NCI-H748 treated with DMSO at 0.1 percent for 48 hours (cell line): ENCODE data around the gene PUDP.
A peak's percentile ranks its signal among the peaks of the same experiment; 100 is the strongest.
"Not testable (repeated sequence)": the region's sequence is repeated elsewhere in the genome, so short reads cannot be mapped to it uniquely, and the experiment has no call there.

Experiments
- DNase-seq: peaks from one replicate; lab custom pipeline; 2025; lab: John Stamatoyannopoulos, UW

PUDP gene

GRCh38 chrX:7147978-7148854, at the start of gene PUDP:
TSS of gene PUDP (minus strand) at chrX:7148153. CDS start at chrX:7148113, 40 bp downstream.
- DNase-seq = peak; percentile 76

GRCh38 chrX:7194606-7195005, 46.7 kb upstream of the PUDP start:
- no peak for DNase-seq

DNA sequence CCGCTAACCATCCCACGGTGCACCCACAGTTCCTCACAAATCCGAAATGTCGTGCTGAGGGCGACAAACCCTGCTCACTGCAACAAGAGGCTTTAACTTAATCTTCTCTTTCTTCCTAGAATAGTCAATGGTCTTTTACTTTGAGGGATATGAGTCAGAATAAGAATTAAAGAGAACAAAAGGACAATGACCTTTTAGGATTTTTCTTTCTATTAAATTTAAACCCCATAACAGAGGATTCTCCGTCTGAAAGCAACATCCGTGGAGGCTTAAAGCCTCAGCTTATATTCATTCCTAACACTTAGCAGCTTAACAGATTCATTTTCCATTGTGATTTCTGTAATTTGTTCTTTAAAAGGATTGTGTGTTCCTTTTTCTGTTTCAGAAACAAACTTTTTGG, 44.9 kb upstream of the PUDP start:
- no peak for DNase-seq

DNA sequence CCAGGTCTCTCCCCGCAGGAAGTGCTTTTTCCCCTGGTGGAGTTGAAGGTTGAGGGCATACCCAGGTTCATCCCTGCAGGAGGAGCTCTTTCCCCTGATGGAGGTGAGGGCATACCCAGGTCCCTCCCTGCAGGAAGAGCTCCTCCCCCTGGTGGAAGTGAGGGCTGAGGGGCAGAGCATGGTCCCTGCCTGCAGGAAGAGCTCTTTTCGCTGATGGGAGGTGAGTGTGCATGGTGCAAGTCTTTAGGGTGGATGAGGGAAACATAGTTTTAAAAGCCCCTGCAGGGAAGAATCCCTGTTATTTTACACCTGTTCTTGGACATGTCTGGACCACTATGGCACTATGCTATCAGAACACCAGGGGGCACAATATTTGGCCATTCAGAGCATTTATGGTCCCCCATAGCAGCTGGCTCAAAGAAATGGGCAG, 43.7 kb upstream of the PUDP start:
- no peak for DNase-seq

- DNase-seq = peak; percentile 31
Measured at GRCh38 chrX:7190157-7190556, 42.2 kb upstream of the PUDP start.

DNA sequence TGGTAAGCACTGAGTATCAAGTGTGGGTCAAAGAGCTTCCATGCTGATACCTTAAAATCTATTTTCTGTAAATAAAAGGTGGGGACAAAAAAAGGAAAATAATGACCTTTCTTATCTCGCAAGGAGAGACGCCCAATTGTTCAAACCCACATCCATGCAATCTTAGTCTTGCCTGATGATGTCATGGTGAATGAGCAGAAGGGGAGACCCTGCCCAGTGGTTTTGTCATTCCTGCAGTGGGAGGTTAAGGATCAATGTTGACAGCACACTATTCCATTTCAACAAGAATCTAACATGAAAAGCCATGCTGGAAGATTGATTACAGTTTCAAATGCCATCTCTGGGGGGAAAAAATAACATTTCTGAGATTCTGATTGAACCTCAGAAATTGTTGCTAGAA, 40.7 kb upstream of the PUDP start:
- no peak for DNase-seq

DNA sequence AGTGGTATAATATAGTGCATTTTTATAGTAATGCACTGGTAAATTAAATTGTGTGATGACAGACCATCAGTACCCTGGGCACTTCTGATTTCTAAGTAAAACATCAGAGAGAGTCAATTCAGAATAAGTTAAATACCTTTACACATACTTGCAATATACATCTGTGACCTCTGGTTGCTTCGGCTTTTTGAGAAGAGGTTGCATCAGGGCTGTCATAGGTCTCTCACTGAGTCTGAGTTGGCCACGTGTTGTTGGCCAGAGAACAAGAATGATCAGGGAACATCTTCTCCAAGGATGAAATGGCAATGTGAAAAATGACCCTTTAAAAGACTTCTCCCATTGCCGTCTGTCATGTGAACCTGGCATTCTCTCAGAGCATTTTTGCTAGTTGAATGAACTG, 36.9 kb upstream of the PUDP start:
- no peak for DNase-seq

DNA sequence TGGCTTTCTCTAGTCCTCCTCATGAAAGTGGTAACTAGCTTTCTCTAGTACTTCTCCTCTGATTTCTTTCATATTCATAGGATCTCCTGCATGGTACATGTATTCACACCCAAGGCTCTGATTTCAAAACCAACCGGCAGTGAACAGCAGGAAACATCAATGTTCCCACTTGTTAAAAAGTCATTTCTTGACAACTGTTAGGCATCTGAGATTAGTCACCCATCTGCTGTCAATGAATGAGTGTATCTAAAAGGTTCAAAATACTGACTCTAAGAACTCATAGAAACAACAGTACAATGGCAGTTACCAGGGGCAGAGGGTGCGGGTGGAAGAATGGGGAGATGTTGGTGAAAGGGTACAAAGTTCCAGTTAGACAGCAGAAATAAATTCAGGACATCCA, 31.5 kb upstream of the PUDP start:
- DNase-seq = no peak

DNA sequence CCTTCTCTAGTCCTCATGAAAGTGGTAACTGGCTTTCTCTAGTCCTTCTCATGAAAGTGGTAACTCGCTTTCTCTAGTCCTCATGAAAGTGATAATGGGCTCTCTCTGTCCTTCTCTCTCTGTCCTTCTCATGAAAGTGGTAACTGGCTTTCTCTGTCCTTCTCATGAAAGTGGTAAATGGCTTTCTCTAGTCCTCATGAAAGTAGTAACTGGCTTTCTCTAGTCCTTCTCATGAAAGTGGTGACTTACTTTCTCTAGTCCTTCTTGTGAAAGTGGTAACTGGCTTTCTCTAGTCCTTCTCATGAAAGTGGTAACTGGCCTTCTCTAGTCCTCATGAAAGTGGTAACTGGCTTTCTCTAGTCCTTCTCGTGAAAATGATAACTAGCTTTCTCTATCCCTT, 30.9 kb upstream of the PUDP start:
- DNase-seq = not testable (repeated sequence)

DNA sequence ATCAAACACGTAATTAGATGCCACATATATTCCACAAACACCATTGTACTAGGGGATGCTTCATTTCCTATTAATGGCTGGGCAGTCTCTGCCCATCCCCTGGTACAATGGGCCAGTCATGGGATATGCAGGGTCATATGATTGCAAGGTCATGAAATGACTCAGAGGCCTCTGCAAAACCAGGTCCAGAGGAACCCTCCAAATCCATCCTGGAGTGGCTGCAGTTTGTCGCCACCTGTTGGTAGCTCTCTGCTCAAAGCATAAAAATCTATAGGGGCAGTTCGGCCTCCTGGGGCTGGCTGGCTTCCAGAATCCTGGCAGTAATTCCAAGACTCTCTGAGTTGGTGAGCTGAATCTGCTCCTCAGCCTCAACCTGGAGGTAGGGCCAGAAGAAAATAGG, 22.9 kb upstream of the PUDP start:
- DNase-seq = no peak

DNA sequence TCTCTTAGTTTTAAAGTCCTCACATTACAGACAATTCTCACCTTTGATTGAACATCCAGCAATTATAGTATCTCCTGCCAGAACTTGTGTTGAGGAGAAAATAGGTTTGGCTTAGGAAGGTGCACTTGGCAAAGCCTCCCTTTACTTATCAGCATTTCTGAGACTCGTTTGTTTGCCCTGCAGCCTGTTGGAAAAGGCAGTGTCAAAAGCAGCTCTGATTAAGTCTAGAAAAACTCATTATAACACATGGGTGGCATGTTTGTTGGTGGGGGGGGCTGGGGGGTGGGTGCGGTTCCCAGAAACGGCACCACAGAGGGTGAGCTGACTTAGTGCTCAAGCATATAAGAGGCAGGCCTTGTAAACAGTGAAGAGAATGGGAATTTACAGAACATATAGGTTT, 21.7 kb upstream of the PUDP start:
- DNase-seq = no peak

DNA sequence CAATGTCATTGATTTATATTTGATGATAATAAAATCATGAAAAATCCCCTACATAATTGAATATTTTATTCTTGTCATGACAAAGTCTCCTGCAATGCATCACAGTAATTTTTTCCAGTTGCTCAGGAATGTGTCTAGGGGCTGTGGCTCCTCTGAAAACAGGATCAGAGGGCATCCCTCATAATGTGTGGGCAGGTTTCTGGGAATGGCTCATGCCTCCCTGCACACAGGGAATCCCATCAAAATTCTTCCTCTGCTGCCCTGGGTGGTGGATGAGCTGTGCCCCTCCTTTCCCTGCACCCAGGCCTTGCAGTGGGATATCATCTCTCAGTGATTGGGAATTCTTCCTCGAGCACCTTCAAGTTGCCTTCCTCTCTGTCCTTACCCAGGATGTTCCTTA, 20.4 kb upstream of the PUDP start:
- no peak for DNase-seq

GRCh38 chrX:7164174-7164573, 16.2 kb upstream of the PUDP start:
- DNase-seq = no peak

GRCh38 chrX:7163146-7163677, 15.3 kb upstream of the PUDP start:
- DNase-seq = no peak

- no peak for DNase-seq
Measured at GRCh38 chrX:7159149-7159861, 11.4 kb upstream of the PUDP start.

DNA sequence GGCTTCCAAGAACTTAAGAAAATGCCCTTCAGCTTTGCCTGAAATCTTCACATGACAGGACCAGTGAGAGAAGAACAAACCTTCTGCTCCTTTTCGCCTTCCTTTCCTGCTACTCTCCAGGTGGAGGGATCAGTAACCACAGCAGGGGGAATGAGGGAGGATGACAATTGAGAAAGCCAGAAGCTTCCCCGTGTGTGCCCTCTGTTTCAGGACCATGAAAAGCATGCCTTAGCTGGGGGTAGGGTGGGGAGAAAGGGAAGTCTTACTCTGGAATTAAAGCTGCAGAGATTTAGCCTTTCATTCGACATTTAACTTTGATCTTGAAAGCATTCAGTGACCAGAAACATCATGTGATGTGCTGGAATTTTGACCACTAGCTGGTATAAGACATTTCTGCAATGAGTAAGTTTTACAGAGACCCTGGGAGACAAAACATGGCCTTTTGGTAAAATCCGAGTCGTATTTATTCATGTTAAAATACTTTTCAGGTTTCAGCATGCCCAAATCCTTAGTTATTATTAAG, 10.6 kb upstream of the PUDP start:
- no peak for DNase-seq

GRCh38 chrX:7156879-7157278, 8.9 kb upstream of the PUDP start:
- DNase-seq = no peak

DNA sequence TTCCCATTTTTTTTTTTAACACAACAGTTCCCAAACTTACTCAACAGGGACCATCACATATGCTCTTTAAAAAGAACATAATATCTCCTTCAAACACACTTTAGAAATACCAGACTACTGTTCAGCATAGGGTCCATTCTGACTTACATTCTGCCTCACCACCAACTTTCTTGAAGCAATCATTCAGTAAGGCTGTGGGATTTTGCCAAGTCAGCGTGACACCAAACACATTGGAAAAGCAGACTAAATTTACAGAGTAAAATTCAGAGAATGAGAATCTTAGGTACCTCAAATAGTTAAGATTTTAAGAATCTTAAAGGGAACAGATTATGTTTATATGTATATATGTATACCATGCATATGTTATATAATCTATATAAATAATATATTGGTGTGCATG, 7.2 kb upstream of the PUDP start:
- DNase-seq = no peak

GRCh38 chrX:7154041-7154597, 6.2 kb upstream of the PUDP start:
- no peak for DNase-seq

DNA sequence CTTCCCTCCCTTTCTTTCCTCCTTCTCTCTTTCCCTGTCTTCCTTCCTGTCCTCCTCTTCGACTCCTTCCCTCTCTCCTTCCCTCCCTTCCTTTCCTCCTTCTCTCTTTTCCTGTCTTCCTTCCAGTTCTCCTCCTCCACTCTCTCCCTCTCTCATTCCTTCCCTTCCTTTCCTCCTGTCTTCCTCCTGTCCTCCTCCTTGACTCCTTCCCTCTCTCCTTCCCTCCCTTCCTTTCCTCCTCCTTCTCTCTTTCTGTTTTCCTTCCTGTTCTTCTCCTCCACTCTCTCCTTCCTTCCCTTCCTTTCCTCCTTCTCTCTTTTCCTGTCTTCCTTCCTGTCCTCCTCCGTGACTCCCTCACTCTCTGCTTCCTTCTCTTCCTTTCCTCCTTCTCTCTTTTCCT, 5.3 kb upstream of the PUDP start:
- no peak for DNase-seq

GRCh38 chrX:7149411-7149810, 1.5 kb upstream of the PUDP start:
- no peak for DNase-seq

DNA sequence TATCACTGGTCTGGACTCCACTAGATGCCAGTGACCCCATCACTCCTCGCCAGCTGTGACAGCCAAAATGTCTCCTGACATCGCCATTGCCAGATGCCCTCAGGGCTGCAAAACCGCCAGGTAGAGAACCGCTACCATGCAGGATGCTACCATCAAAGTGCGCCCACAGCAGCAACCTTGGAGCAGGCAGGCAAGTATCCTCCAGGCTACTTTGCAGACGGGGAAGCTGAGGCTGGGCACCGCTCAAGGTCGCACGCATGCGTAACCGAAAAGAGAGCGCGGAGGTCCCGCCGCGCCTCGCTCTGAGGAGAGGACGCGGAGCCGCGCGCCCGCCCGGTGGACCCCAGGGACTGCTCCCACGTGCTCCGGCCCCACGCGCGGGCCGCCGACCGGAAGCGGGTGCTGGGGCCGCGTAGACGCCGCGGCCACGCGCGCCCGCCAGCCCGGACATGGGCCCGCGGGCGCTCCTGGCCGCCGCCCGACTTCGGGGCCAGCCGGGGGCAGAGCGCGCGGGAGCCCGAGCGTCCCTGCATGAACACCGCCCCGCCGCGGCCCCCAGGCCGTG, 458 bp downstream of the PUDP start, which contains the start of gene STS:
STS (plus strand) TSS at position 300 of the 565 bp plus-strand sequence. CDS start 105,488 bp downstream, outside the sequence.
- DNase-seq = peak; percentile 83
